IMR-90 (cell line): Measurements from ENCODE around the gene GMPPB. TPM values are rescaled to one million over a fixed set of nuclear protein-coding genes. Genes with fewer than 3 reads are reported as not detected.

Source experiments
- ATAC-seq: fragments of 200-7000 bp; cut with Tn5 transposase; 2 replicates; pipeline ENCODE4 v1.9.1; 2020; ENCODE audit warnings: low read depth, mild to moderate bottlenecking, moderate library complexity
- BruUV-seq: library from RNA; stranded (reverse); fragments of 400-500 nt; replicated peaks from 2 replicates; lab custom pipeline; 2021; lab: Mats Ljungman, UMichigan
- CTCF ChIA-PET: fragments of 300-600 bp; formaldehyde crosslinking; extraction: SDS; loops from one replicate; lab custom pipeline; 2021; ENCODE audit warnings: antibody characterized with exemption; lab: Yijun Ruan, JAX
- POLR2A ChIA-PET: fragments of 300-600 bp; sonication (Branson Sonifier 250); formaldehyde crosslinking; loops from one replicate; lab custom pipeline; 2022; ENCODE audit warnings: antibody characterized with exemption; ENCODE audit not compliant: unreplicated experiment; lab: Charles Lee
- DNase-seq: peaks from one replicate; pipeline ENCODE4 v3.0.0; 2013
- H2AFZ ChIP-seq: replicated peaks from 2 replicates; pipeline ENCODE3; 2013; ENCODE audit warnings: low read length, mild to moderate bottlenecking; ENCODE audit not compliant: poor library complexity
- H2AK5ac ChIP-seq: 2 replicates; pipeline ENCODE4 v1.6.1; 2013; ENCODE audit warnings: low read depth, low read length, inconsistent platforms
- H2AK9ac ChIP-seq: replicated peaks from 2 replicates; pipeline ENCODE3; 2013; ENCODE audit warnings: mild to moderate bottlenecking, low read depth, low read length, moderate library complexity; ENCODE audit not compliant: poor library complexity
- H2BK120ac ChIP-seq: 2 replicates; pipeline ENCODE4 v1.6.1; 2013; ENCODE audit warnings: low read depth, low read length, inconsistent platforms
- H2BK15ac ChIP-seq: 3 replicates; pipeline ENCODE4 v1.6.1; 2013; ENCODE audit warnings: low read depth, low read length, inconsistent platforms
- H2BK20ac ChIP-seq: 2 replicates; pipeline ENCODE4 v1.6.1; 2013; ENCODE audit warnings: low read depth, mild to moderate bottlenecking, inconsistent platforms, low read length, moderate library complexity
- H2BK5ac ChIP-seq: 2 replicates; pipeline ENCODE4 v1.6.1; 2013; ENCODE audit warnings: mild to moderate bottlenecking, low read depth, low read length, inconsistent platforms; ENCODE audit not compliant: poor library complexity, severe bottlenecking
- H3K14ac ChIP-seq: replicated peaks from 2 replicates; pipeline ENCODE4 v1.6.1; 2013; ENCODE audit warnings: low read depth, low read length, inconsistent platforms
- H3K18ac ChIP-seq: 2 replicates; pipeline ENCODE4 v1.6.1; 2013; ENCODE audit warnings: low read depth, low read length, control low read depth
- H3K23ac ChIP-seq: 2 replicates; pipeline ENCODE4 v1.6.1; 2013; ENCODE audit warnings: low read depth, low read length, inconsistent platforms
- H3K27ac ChIP-seq: 2 replicates; pipeline ENCODE4 v1.5.1; 2013; ENCODE audit warnings: mild to moderate bottlenecking, control low read depth, low read length; ENCODE audit not compliant: insufficient read depth
- H3K27me3 ChIP-seq: 2 replicates; pipeline ENCODE4 v1.6.1; 2013; ENCODE audit warnings: low read length; ENCODE audit not compliant: control insufficient read depth, insufficient read depth
- H3K36me3 ChIP-seq: 2 replicates; pipeline ENCODE4 v1.6.1; 2013; ENCODE audit warnings: low read length, mixed read lengths; ENCODE audit not compliant: control insufficient read depth, insufficient read depth
- H3K4ac ChIP-seq: 2 replicates; pipeline ENCODE4 v1.6.1; 2013; ENCODE audit warnings: low read depth, low read length, inconsistent platforms
- H3K4me1 ChIP-seq: 2 replicates; pipeline ENCODE4 v1.6.1; 2013; ENCODE audit warnings: low read length, mixed read lengths; ENCODE audit not compliant: control insufficient read depth, insufficient read depth
- H3K4me2 ChIP-seq: 2 replicates; pipeline ENCODE4 v1.6.1; 2013; ENCODE audit warnings: low read depth, mild to moderate bottlenecking, control low read depth, low read length, moderate library complexity
- H3K4me3 ChIP-seq: 2 replicates; pipeline ENCODE4 v1.5.1; 2013; ENCODE audit warnings: low read depth, mild to moderate bottlenecking, control low read depth, low read length, moderate library complexity; ENCODE audit not compliant: insufficient read depth
- H3K56ac ChIP-seq: 2 replicates; pipeline ENCODE4 v1.6.1; 2013; ENCODE audit warnings: low read length, inconsistent platforms; ENCODE audit not compliant: insufficient read depth; ENCODE audit errors: extremely low read depth
- H3K79me1 ChIP-seq, 2 experiments: 2 replicates each; pipeline ENCODE4 v1.6.1; 2013; ENCODE audit warnings: low read length in 2 of 2, inconsistent platforms in 1 of 2, low read depth in 1 of 2
- H3K9ac ChIP-seq: 2 replicates; pipeline ENCODE4 v1.6.1; 2013; ENCODE audit warnings: low read depth, low read length, control low read depth
- H3K9me1 ChIP-seq: 2 replicates; pipeline ENCODE4 v1.6.1; 2013; ENCODE audit warnings: low read length, inconsistent platforms; ENCODE audit not compliant: insufficient read depth
- H3K9me3 ChIP-seq: 2 replicates; pipeline ENCODE4 v1.6.1; 2013; ENCODE audit warnings: low read length; ENCODE audit not compliant: control insufficient read depth, insufficient read depth
- H4K20me1 ChIP-seq: 2 replicates; pipeline ENCODE4 v1.6.1; 2013; ENCODE audit warnings: low read length, inconsistent platforms; ENCODE audit not compliant: insufficient read depth
- H4K5ac ChIP-seq: 2 replicates; pipeline ENCODE4 v1.6.1; 2013; ENCODE audit warnings: mild to moderate bottlenecking, low read depth, low read length, control low read depth
- H4K8ac ChIP-seq, 2 experiments: 2 replicates each; pipeline ENCODE4 v1.6.1; 2013; ENCODE audit warnings: low read depth in 2 of 2, low read length in 2 of 2, control low read depth in 1 of 2, inconsistent platforms in 1 of 2
- H4K91ac ChIP-seq: 2 replicates; pipeline ENCODE4 v1.6.1; 2013; ENCODE audit warnings: low read depth, low read length, inconsistent platforms; ENCODE audit not compliant: insufficient read depth
- BHLHE40 ChIP-seq: fragments of 150-350 bp; IDR thresholded peaks from 2 replicates; pipeline ENCODE4 v1.6.1; 2016; ENCODE audit warnings: mild to moderate bottlenecking, low read depth, low read length
- CEBPB ChIP-seq: IDR thresholded peaks from 2 replicates; pipeline ENCODE4 v1.6.1; 2012; ENCODE audit warnings: low read depth, low read length, improper control_type of control experiment
- FOS ChIP-seq: fragments of 150-350 bp; IDR thresholded peaks from 2 replicates; pipeline ENCODE4 v1.6.1; 2016; ENCODE audit warnings: low read depth, low read length
- MAFK ChIP-seq: IDR thresholded peaks from 2 replicates; pipeline ENCODE4 v1.6.1; 2012; ENCODE audit warnings: low read depth, low read length, improper control_type of control experiment
- MAZ ChIP-seq: IDR thresholded peaks from 2 replicates; pipeline ENCODE4 v1.6.1; 2012; ENCODE audit warnings: low read depth, mild to moderate bottlenecking, low read length, improper control_type of control experiment, moderate library complexity, borderline replicate concordance
- MXI1 ChIP-seq: IDR thresholded peaks from 2 replicates; pipeline ENCODE4 v1.6.1; 2012; ENCODE audit warnings: low read depth, mild to moderate bottlenecking, low read length, moderate library complexity, borderline replicate concordance
- RAD21 ChIP-seq: IDR thresholded peaks from 2 replicates; pipeline ENCODE4 v1.6.1; 2012; ENCODE audit warnings: low read length, improper control_type of control experiment
- RCOR1 ChIP-seq: IDR thresholded peaks from 2 replicates; pipeline ENCODE4 v1.6.1; 2012; ENCODE audit warnings: mild to moderate bottlenecking, low read length, improper control_type of control experiment; ENCODE audit not compliant: insufficient replicate concordance
- RFX5 ChIP-seq: IDR thresholded peaks from 2 replicates; pipeline ENCODE4 v1.8.0; 2012; ENCODE audit warnings: low read depth, mild to moderate bottlenecking, low read length, moderate library complexity
- WGBS, 2 experiments: methylation state at CpG; one replicate each; pipeline versions ENCODE4 v1.1.5 to v1.1.7; 2013; ENCODE audit warnings: missing lambda C conversion rate in 2 of 2; ENCODE audit not compliant: insufficient read length in 1 of 2; ENCODE audit errors: extremely low coverage in 2 of 2; 5-methylcytosine and 5-hydroxymethylcytosine counted together
- dilution Hi-C: fragments of 300-500 bp; cut with HindIII; formaldehyde crosslinking; loops from one replicate; pipeline ENCODE4 v1.14.3; 2018; ENCODE audit warnings: low sequenced_read_pairs; ENCODE audit not compliant: unreplicated experiment
- in situ Hi-C: fragments of 300-500 bp; cut with MboI; formaldehyde crosslinking; loops from 3 replicates; pipeline ENCODE4 v1.14.3; 2019; ENCODE audit warnings: low sequenced_read_pairs, inconsistent platforms, mixed read lengths
- intact Hi-C: fragments of 100-400 bp; cut with micrococcal nuclease; formaldehyde crosslinking; loops from 2 replicates; pipeline ENCODE4 v1.10.0; 2022
- polyA plus RNA-seq, 3 experiments: library from polyadenylated mRNA; depleted of rRNA; stranded (reverse); fragments of >200 nt; gene quantifications; 2 replicates each; pipeline ENCODE4 v1.2.3, GENCODE V29; 2012; ENCODE audit warnings: low replicate concordance in 1 of 3
- total RNA-seq: library from RNA; depleted of rRNA; stranded (reverse); fragments of >200 nt; gene quantifications from 2 replicates; pipeline ENCODE4 v1.2.3, GENCODE V29; 2012
- TF ChIP-seq, protein P1 (sequence below): fragments of 150-350 bp; IDR thresholded peaks from 2 replicates; pipeline ENCODE4 v1.6.1; 2016; ENCODE audit warnings: low read depth, mild to moderate bottlenecking, low read length, moderate library complexity, borderline replicate concordance
- TF ChIP-seq, protein P2 (sequence below): fragments of 150-350 bp; IDR thresholded peaks from 2 replicates; pipeline ENCODE4 v1.6.1; 2017; ENCODE audit warnings: mild to moderate bottlenecking, antibody characterized with exemption, low read length, low read depth

Gene GMPPB
- total and polyA plus RNA-seq, 2 of the 4 experiments (the other 2 are of a cell fraction): 27.9 to 37.3 TPM

DNA sequence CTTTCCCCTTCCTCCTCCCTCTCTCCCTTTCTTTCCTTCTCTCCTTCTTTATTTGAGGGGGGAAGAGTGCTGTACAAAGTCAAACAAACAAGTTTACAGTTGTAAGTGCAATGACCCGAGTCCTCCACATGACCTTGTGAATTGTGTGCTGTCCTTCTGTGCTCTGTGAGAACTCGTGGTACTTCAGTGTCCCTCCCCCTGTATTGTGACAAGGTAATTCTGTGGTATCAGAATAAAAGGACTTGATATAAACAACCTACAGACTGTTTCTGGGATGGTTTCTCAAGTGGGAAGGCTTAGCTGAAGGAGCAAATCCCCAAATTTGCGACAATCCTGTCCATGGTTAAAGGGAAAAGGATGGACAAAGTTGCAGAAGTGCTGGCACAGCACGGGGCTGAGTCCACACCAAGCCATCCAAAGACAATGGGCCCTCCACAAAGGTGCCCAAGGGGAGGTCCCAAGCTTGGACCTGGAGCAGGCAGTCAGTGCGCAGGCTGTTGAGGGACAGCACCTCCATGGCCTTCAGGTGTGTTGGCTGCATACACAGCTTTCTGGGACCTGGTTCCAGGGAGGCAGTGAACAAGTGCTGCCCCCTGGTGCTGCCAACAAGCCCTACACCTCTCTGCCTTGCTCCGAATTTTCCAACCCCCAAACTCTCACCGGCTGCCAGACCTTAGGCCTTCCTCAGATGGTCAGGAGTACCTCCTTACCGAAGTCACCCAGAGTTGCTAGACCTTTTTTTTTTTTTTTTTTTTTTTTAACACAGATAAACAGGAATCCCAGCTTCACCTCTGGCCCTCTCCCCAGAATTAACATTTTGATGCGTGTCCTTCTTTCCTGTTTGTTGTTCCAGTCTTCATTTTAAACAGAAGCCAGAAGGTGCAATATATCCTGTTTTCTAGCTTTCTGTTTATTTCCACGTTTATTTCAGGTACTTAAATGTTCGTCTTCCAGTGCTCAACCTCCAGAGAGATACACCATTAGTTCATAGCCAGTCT is 52.2 kb downstream of the GMPPB start (continued):
- TF ChIP-seq, protein P1, sequence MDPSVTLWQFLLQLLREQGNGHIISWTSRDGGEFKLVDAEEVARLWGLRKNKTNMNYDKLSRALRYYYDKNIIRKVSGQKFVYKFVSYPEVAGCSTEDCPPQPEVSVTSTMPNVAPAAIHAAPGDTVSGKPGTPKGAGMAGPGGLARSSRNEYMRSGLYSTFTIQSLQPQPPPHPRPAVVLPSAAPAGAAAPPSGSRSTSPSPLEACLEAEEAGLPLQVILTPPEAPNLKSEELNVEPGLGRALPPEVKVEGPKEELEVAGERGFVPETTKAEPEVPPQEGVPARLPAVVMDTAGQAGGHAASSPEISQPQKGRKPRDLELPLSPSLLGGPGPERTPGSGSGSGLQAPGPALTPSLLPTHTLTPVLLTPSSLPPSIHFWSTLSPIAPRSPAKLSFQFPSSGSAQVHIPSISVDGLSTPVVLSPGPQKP: no peak

GRCh38 chr3:49670940-49671290 is 52.8 kb downstream of the GMPPB start:
- no peak overlapping the region for H4K5ac ChIP-seq
- no peak overlapping the region for H3K18ac ChIP-seq
- peaks cover 17% of the 10 kb centered on the region for H3K9me1 ChIP-seq
- 0 out of 2 replicates have a peak, but pooled peaks cover 2% of the 10 kb centered on the region for H3K27me3 ChIP-seq
- no peak overlapping the region for H3K27ac ChIP-seq
- H3K79me1 ChIP-seq: peaks cover 19 to 24% of the 10 kb centered on the region in 2 experiments
- POLR2A ChIA-PET: no interaction called here
- DNase-seq (no peak), ATAC-seq (no peak)
- H2AFZ ChIP-seq: no peak overlapping the region
- in situ Hi-C loops: no loop called here
- intact Hi-C loops: loop anchor here (1.0 to 5.0 kb wide), 3 partner anchors 105 to 259 kb away; partner anchors contain the start of genes RHOA and TCTA
- H2BK120ac ChIP-seq: no peak overlapping the region
- H2BK5ac ChIP-seq: no peak overlapping the region
- CTCF ChIA-PET: interaction anchor here (0.8 to 1.8 kb wide), 3 partner anchors 125 to 134 kb away, joined by 3 to 23 read pairs (median 3); no protein-coding TSS in a partner anchor
- H3K4me3 ChIP-seq: no peak overlapping the region
- no peaks in the 10 kb centered on the region for H3K9me3 ChIP-seq
- H4K91ac ChIP-seq: no peak overlapping the region
- H3K14ac ChIP-seq: no peak overlapping the region
- no peak overlapping the region for H3K23ac ChIP-seq
- no peak overlapping the region for H4K8ac ChIP-seq
- 80% methylated on average over 1 of the region's 6 CpGs; no CpG with 5 or more reads in 1 of the 2 experiments for WGBS, 2 experiments
- TF ChIP-seq MAFK: no peak
- TF ChIP-seq RCOR1: no peak
- TF ChIP-seq MAZ: no peak
- TF ChIP-seq MXI1: no peak
- TF ChIP-seq FOS: no peak
- TF ChIP-seq RAD21: no peak
- TF ChIP-seq BHLHE40: no peak
- no peak for TF ChIP-seq CEBPB
- TF ChIP-seq, protein P2, sequence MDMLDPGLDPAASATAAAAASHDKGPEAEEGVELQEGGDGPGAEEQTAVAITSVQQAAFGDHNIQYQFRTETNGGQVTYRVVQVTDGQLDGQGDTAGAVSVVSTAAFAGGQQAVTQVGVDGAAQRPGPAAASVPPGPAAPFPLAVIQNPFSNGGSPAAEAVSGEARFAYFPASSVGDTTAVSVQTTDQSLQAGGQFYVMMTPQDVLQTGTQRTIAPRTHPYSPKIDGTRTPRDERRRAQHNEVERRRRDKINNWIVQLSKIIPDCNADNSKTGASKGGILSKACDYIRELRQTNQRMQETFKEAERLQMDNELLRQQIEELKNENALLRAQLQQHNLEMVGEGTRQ: no peak
- TF ChIP-seq RFX5: no peak
- peaks cover 10% of the 10 kb centered on the region; the same call in 1 of the 2 replicates for H4K20me1 ChIP-seq
- H2BK15ac ChIP-seq: no peak overlapping the region
- H3K9ac ChIP-seq: no peak overlapping the region
- H2AK9ac ChIP-seq: no peak overlapping the region
- dilution Hi-C loops: no loop called here
- peaks cover 3% of the 10 kb centered on the region; the same call in 1 of the 2 replicates for H3K36me3 ChIP-seq
- H2AK5ac ChIP-seq: no peak overlapping the region
- BruUV-seq: no TSS peak
- H2BK20ac ChIP-seq: no peak overlapping the region
- no peak overlapping the region for H3K4ac ChIP-seq
- no peak overlapping the region for H3K56ac ChIP-seq
- peaks cover 12% of the 10 kb centered on the region for H3K4me1 ChIP-seq
- H3K4me2 ChIP-seq: no peak overlapping the region
